Colonic mucosa (tissue), 4 donors: ENCODE data around the gene SLC13A4. TPM values are rescaled to one million over a fixed set of nuclear protein-coding genes. Genes with fewer than 3 reads are reported as not detected.

ENCODE experiments used
- DNase-seq: peaks from one replicate; pipeline ENCODE4 v3.0.0-alpha.2; 2020
- H3K27ac ChIP-seq: fragments of 200-600 bp; one replicate; pipeline ENCODE4 v1.8.0; 2021
- H3K27me3 ChIP-seq: fragments of 200-600 bp; one replicate; pipeline ENCODE4 v1.8.0; 2021
- H3K36me3 ChIP-seq: fragments of 200-600 bp; one replicate; pipeline ENCODE4 v1.8.0; 2021
- H3K4me1 ChIP-seq: fragments of 200-600 bp; one replicate; pipeline ENCODE4 v1.8.0; 2021; ENCODE audit warnings: mild to moderate bottlenecking
- H3K4me3 ChIP-seq: fragments of 200-600 bp; one replicate; pipeline ENCODE4 v1.8.0; 2021
- H3K9ac ChIP-seq, 2 donors: one replicate each; pipeline ENCODE4 v1.7.0; 2013; ENCODE audit warnings: control low read depth in 2 of 2, low read depth in 2 of 2, low read length in 2 of 2
- H3K9me3 ChIP-seq: fragments of 200-600 bp; one replicate; pipeline ENCODE4 v1.8.0; 2021
- intact Hi-C: fragments of 100-400 bp; cut with DNase I; formaldehyde crosslinking; loops from one replicate; pipeline ENCODE4 v1.14.1; 2022
- total RNA-seq, 2 donors: library from RNA; stranded (reverse); fragmentation: NEBNext Ultra II Directional in 1 of 2; extraction: Animal tissue kit (Norgen Biotek cat#: 25700) in 1 of 2; gene quantifications; one replicate each; pipeline ENCODE4 v1.2.1, GENCODE V29; 2021
- TF ChIP-seq, protein P1 (sequence below): fragments of 200-600 bp; IDR thresholded peaks from one replicate; pipeline ENCODE4 v1.8.0; 2022; ENCODE audit warnings: antibody characterized with exemption, mild to moderate bottlenecking
- donor health status: healthy.
- donor health status: DM: no; HTN: no; CAD: no.
- donor health status: DM: no; HTN: no; CAD: no.

SLC13A4 gene
- total RNA-seq, 2 donors from 2014 or later, result not detected

DNA sequence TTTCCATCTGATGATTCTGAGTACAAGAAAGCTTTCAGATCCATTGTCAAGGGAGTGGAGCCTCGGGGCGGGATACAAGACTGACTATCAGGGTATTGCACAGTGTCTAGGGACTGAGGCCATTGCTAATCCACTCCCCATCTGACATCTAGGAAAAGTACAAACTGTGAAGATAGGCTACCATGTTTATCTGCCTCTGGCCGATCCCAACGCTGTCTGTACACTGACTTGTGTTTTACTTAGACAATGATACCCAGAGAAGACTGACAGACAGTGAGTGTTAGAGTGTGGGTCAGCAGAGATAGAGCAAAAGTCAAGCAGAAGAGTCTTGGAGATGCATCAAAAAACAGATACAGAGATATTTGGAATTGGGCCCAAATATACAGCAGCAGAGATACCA lies 3.1 kb upstream of the SLC13A4 start:
- H3K27ac ChIP-seq, result no peak overlapping the region
- no peaks in the 10 kb centered on the region for H3K9me3 ChIP-seq
- TF ChIP-seq, protein P1, sequence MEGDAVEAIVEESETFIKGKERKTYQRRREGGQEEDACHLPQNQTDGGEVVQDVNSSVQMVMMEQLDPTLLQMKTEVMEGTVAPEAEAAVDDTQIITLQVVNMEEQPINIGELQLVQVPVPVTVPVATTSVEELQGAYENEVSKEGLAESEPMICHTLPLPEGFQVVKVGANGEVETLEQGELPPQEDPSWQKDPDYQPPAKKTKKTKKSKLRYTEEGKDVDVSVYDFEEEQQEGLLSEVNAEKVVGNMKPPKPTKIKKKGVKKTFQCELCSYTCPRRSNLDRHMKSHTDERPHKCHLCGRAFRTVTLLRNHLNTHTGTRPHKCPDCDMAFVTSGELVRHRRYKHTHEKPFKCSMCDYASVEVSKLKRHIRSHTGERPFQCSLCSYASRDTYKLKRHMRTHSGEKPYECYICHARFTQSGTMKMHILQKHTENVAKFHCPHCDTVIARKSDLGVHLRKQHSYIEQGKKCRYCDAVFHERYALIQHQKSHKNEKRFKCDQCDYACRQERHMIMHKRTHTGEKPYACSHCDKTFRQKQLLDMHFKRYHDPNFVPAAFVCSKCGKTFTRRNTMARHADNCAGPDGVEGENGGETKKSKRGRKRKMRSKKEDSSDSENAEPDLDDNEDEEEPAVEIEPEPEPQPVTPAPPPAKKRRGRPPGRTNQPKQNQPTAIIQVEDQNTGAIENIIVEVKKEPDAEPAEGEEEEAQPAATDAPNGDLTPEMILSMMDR, result no peak
- no peak for DNase-seq
- H3K4me3 ChIP-seq, result no peak overlapping the region
- intact Hi-C loops, result no loop called here
- no peaks in the 10 kb centered on the region for H3K36me3 ChIP-seq
- H3K9ac ChIP-seq, result no peak overlapping the region
- H3K4me1 ChIP-seq, result no peaks in the 10 kb centered on the region
- no peaks in the 10 kb centered on the region for H3K27me3 ChIP-seq

GRCh38 chr7:135729230-135729629 lies 1.2 kb upstream of the SLC13A4 start:
- Histone ChIP-seq H3K4me3 (no peak overlapping the region), H3K27ac (no peak overlapping the region), H3K4me1 (no peaks in the 10 kb centered on the region), H3K27me3 (no peaks in the 10 kb centered on the region), H3K9ac (no peak overlapping the region), H3K9me3 (no peaks in the 10 kb centered on the region), H3K36me3 (no peaks in the 10 kb centered on the region)
- intact Hi-C loops, result no loop called here
- DNase-seq, result no peak
- TF ChIP-seq, protein P1, result no peak

- no peak for DNase-seq
- H3K9ac ChIP-seq, result no peak overlapping the region
- no peak overlapping the region for H3K27ac ChIP-seq
- no peaks in the 10 kb centered on the region for H3K4me1 ChIP-seq
- H3K9me3 ChIP-seq, result no peaks in the 10 kb centered on the region
- intact Hi-C loops, result no loop called here
- TF ChIP-seq, protein P1, result no peak
- H3K4me3 ChIP-seq, result no peak overlapping the region
- H3K36me3 ChIP-seq, result no peaks in the 10 kb centered on the region
- H3K27me3 ChIP-seq, result no peaks in the 10 kb centered on the region
Measured at GRCh38 chr7:135726911-135727673, 894 bp downstream of the SLC13A4 start.

DNA sequence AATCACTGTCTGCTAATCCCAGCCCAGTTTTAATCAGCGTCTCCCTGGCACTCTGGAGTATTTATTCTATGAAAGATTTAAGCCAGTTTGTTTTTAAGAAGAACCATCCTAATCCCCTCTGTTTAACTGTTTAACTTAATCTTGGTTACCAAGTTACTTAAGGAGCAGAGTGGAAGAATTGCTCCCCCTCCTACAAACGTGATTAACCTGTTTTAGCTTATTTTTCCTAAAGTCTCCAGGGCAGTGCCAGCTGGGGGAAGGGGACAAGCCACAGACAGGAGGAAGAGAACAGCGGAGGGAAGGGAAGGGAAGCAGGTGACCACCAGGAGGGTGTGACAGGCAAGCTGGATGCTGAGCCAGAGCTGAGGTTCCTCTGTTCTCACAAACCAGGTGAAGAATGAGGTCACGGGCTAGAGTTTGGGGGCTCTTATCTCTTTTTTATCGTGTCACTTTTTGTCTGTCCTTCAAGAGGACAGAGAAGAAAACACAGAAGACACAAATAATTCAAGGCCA lies 1.7 kb downstream of the SLC13A4 start:
- Histone ChIP-seq H3K9ac (no peak overlapping the region), H3K36me3 (no peaks in the 10 kb centered on the region), H3K27ac (no peak overlapping the region), H3K27me3 (no peaks in the 10 kb centered on the region), H3K9me3 (no peaks in the 10 kb centered on the region), H3K4me3 (no peak overlapping the region), H3K4me1 (no peaks in the 10 kb centered on the region)
- intact Hi-C loops, result no loop called here
- no peak for DNase-seq
- TF ChIP-seq, protein P1, result no peak

GRCh38 chr7:135723411-135723810 lies 4.6 kb downstream of the SLC13A4 start:
- Histone ChIP-seq H3K27ac (no peak overlapping the region), H3K9me3 (no peaks in the 10 kb centered on the region), H3K4me3 (no peak overlapping the region), H3K4me1 (no peaks in the 10 kb centered on the region), H3K9ac (no peak overlapping the region), H3K36me3 (no peaks in the 10 kb centered on the region), H3K27me3 (no peaks in the 10 kb centered on the region)
- intact Hi-C loops, result no loop called here
- TF ChIP-seq, protein P1, result no peak
- DNase-seq, result no peak
